Urinary bladder (tissue), 4 donors: ENCODE measurements around the gene ASTE1. TPM values are rescaled to one million over a fixed set of nuclear protein-coding genes. Genes with fewer than 3 reads are reported as not detected.

Experiments
- DNase-seq: peaks from one replicate; pipeline ENCODE4 v3.0.0-alpha.2; 2015; ENCODE audit errors: extremely low spot score
- H3K27ac ChIP-seq: one replicate; pipeline ENCODE4 v1.5.1; 2013; ENCODE audit warnings: low read depth, mild to moderate bottlenecking, moderate library complexity
- H3K36me3 ChIP-seq: one replicate; pipeline ENCODE4 v1.6.1; 2013; ENCODE audit warnings: mild to moderate bottlenecking, moderate library complexity; ENCODE audit not compliant: insufficient read depth
- H3K4me1 ChIP-seq: one replicate; pipeline ENCODE4 v1.6.1; 2013; ENCODE audit warnings: mild to moderate bottlenecking, moderate library complexity; ENCODE audit not compliant: insufficient read depth
- H3K4me3 ChIP-seq: one replicate; pipeline ENCODE4 v1.5.1; 2013; ENCODE audit warnings: low read depth, low read length
- WGBS: extraction: QIAGEN DNeasy Blood & Tissue Kit; methylation state at CpG from one replicate; pipeline ENCODE4 v1.1.7; 2013; 5-methylcytosine and 5-hydroxymethylcytosine counted together
- polyA plus RNA-seq: library from polyadenylated mRNA; stranded (reverse); fragments of 200-250 nt; gene quantifications from one replicate; pipeline ENCODE4 v1.2.3, GENCODE V29; 2013
- total RNA-seq: library from RNA; depleted of rRNA; stranded (reverse); fragments of >200 nt; gene quantifications from one replicate; pipeline ENCODE4 v1.2.3, GENCODE V29; 2014
- donor health status: healthy with polysubstance abuse.
- donor health status: healthy.

Gene ASTE1
- total and polyA plus RNA-seq, 2 donors = 6.3 to 9.8 TPM

DNA sequence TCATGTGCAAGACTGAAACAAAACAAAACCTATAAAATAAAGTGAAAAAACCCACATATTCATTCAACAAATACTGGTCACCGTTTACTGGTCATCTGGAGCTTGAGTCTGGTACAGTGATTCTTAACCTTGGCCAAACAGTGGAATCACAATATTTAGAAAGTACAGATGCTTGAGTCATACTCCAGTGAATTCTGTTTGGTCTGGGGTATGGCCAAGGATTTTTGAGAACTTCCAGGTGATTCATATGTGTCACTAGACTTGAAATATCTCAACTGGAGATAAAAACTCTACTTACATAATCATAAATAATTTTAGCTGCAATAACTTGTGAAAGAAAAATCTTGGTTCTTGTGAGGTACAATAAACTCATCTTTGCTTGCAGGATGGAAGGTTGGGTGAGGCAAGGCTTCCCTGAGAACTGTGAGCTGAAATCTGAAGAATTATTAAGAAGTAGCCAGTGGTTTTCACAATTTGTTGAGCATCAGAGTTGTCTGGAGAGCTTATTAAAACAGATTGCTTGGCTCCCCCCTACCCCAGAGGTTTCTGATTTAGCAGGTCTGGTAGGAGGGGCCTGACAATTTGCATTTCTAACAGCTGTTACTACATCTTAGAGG lies 9.7 kb upstream of the ASTE1 start:
- H3K27ac ChIP-seq = no peak overlapping the region
- no peak for DNase-seq
- H3K4me1 ChIP-seq = no peaks in the 10 kb centered on the region
- no peaks in the 10 kb centered on the region for H3K36me3 ChIP-seq
- no peak overlapping the region for H3K4me3 ChIP-seq
- 50% methylated on average over 1 of the region's 1 CpG for WGBS

DNA sequence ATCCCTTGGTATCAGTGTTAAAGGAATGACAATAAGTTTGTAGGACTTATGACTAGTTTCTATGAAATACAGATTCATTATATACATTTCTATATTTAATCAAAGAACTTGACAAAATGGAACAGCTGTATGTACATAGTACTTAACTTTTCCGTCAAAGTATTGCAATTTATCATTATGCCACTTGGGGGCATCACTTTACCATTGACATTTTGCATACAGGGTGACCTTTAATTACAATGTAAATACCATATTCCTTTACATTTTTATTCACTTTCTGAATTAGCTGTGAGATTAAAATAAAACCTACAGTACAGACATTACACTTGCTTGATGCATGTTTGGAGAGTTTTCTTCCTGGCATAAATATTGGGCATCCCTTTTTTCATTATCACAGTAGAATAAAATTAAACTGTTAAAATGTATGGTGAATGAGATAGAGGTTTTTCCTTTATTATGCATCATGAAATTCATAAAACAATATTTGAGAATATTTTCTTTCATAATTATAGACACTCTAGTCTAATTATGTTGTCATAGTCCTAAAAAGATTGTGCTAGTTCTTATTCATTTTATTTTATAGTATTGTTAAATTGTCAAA lies 7.0 kb upstream of the ASTE1 start:
- DNase-seq = peak; percentile 10
- peaks cover 2% of the 10 kb centered on the region for H3K36me3 ChIP-seq
- no peaks in the 10 kb centered on the region for H3K4me1 ChIP-seq
- 36% methylated on average over 1 of the region's 1 CpG for WGBS
- H3K27ac ChIP-seq = no peak overlapping the region
- H3K4me3 ChIP-seq = no peak overlapping the region

DNA sequence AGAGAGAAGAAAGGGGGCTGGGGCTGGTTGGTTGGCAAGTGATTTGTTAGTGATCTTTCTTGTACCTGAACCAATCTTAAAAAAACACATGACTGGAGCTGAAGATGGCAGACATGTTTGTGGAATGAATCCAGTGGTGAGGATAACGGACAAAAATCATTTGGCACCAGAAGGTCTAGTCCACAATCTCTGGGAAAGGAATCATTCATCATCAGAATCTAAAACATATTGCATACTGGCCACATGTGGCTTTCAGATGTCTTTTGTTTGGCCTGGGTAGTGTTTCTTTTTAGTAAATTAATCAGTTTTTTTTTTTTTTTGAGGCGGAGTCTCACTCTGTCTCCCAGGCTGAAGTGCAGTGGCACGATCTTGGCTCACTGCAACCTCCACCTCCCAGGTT lies 5.0 kb upstream of the ASTE1 start:
- Histone ChIP-seq H3K4me1 (no peaks in the 10 kb centered on the region), H3K27ac (no peak overlapping the region), H3K36me3 (peaks cover 2% of the 10 kb centered on the region), H3K4me3 (no peak overlapping the region)
- DNase-seq = no peak
- 84% methylated on average over 3 of the region's 3 CpGs for WGBS

DNA sequence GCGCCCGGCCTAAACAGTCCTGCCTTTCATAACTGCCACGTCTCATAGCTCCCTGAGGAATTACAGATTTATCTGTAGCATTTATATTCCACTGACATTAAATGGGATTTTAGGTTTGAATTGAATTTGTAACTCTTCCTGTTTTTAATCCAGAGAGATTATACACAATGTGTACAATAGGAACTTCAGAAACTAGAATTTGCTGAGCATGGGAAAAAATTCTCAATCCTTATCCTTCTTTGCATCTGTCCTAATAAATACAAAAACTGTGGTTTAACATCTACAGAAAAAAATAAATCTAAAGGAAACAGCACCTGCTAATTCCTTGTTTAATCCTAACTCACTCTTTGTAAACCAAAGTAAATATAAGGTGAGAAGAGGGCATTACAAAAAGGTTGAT lies 2.2 kb upstream of the ASTE1 start:
- peaks cover 2% of the 10 kb centered on the region for H3K36me3 ChIP-seq
- H3K27ac ChIP-seq = no peak overlapping the region
- DNase-seq = no peak
- H3K4me3 ChIP-seq = no peak overlapping the region
- 87% methylated on average over 3 of the region's 3 CpGs for WGBS
- H3K4me1 ChIP-seq = no peaks in the 10 kb centered on the region

DNA sequence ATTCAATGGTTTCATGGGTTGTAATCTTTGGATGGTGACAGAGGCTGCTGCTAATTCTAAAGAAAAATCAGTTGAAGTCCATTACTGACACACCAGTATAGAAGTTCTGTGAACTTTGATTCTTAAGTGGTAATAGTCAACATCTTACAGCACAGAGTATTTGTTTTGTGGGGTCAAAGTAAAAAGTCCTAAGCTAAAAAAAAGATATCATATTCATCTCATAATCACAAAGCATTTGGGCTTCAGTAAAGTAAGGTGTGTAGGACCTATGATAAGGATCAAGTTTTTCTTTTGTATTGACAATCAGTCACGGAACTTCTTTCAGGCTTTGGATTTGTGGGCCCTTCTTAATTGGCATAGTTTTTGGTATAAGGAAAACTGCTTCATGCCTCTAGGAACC lies 1.1 kb downstream of the ASTE1 start:
- Histone ChIP-seq H3K4me3 (peak overlapping the region; percentile 66), H3K4me1 (no peaks in the 10 kb centered on the region), H3K36me3 (peaks cover 2% of the 10 kb centered on the region), H3K27ac (no peak overlapping the region)
- 84% methylated on average over 1 of the region's 1 CpG for WGBS
- no peak for DNase-seq

DNA sequence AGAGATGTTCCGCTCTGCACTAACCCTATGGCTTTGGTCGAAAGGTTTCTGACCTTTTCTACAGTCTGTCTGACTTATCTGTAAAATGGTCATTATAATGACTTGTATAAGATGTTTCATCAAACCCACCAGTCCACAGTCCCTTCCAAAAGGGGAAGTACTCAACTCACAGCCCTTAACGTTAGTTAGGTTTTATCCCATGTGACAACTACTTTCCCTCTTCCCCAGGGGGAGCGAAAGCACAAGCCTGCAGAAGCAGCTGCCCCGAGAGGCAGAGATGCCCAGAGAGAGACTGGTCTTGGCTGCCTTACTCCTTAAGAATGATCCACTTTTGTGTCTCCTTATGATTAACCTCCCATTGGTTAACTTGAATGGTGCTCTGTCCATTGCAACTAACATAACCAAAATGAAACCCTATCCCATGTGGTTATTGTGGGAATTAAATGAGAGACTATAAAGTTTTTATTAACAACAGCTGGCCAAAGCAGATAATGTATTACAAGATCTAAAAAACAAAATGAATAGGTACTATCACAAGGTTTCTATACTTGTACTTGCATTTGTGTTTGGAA lies 6.4 kb downstream of the ASTE1 start:
- WGBS = 69% methylated on average over 5 of the region's 5 CpGs
- Histone ChIP-seq H3K27ac (no peak overlapping the region), H3K4me3 (no peak overlapping the region), H3K4me1 (no peaks in the 10 kb centered on the region), H3K36me3 (peaks cover 3% of the 10 kb centered on the region)
- no peak for DNase-seq

DNA sequence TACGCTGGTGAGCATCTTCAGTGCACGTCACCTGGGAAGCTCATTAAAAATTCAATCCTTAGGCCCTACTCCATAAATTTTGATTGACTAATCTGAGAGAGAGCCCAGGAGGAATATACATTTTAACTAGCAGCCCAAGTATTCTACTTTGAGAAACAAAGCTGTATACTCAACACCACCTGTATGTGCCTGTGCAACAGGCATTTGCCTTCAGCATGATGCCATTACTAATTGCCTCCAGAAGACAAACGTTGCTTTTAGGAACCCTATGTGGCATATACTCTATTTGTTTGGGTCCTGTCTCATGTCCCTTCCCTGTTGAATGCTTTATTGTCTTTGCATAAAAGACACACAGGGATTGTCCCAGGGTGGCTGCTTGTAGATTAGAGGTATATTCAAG lies 7.7 kb downstream of the ASTE1 start:
- Histone ChIP-seq H3K4me3 (no peak overlapping the region), H3K27ac (no peak overlapping the region), H3K4me1 (no peaks in the 10 kb centered on the region), H3K36me3 (peaks cover 3% of the 10 kb centered on the region)
- DNase-seq = no peak
- 86% methylated on average over 3 of the region's 3 CpGs for WGBS

DNA sequence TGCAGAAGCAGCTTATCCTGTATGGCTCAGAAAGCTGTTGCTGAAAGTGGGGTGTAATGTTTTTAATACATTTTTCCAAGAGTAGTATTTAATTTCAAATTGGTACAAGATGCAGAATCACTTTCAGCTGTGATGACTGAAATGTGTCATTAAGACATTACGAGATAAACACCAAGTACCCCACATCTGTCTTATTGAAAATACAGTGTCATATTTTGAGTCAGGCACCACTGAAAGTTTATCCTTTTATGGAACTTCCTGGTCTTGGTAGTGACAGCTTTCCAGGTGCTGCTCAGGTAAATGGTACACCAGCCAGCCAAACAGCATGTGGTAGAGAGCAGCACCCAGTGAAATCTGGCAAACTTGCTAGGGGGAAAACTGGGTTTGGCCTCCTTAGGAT lies 16.9 kb downstream of the ASTE1 start:
- 95% methylated on average over 1 of the region's 1 CpG for WGBS
- Histone ChIP-seq H3K36me3 (peaks cover 3% of the 10 kb centered on the region), H3K27ac (no peak overlapping the region), H3K4me3 (no peak overlapping the region), H3K4me1 (no peaks in the 10 kb centered on the region)
- no peak for DNase-seq

DNA sequence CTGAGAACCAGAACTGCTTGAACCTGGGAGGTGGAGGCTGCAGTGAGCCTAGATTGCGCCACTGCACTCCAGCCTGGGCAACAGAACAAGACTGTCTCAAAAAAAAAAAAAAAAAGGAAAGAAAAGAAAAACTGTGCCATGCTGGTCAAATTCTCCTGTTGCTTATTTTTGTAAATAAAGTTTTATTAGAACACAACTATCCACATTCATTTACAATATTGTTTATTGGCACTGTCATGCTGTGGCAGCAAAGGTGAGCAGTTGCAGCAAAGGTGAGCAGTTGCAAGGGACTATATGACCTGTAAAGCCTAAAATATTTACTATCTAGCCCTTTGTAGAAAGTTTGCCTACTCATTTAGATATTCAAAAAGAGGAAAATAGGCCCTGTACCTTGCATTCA lies 18.3 kb downstream of the ASTE1 start:
- Histone ChIP-seq H3K27ac (no peak overlapping the region), H3K4me1 (no peaks in the 10 kb centered on the region), H3K4me3 (no peak overlapping the region), H3K36me3 (peaks cover under 1% of the 10 kb centered on the region)
- 100% methylated on average over 1 of the region's 1 CpG for WGBS
- no peak for DNase-seq

DNA sequence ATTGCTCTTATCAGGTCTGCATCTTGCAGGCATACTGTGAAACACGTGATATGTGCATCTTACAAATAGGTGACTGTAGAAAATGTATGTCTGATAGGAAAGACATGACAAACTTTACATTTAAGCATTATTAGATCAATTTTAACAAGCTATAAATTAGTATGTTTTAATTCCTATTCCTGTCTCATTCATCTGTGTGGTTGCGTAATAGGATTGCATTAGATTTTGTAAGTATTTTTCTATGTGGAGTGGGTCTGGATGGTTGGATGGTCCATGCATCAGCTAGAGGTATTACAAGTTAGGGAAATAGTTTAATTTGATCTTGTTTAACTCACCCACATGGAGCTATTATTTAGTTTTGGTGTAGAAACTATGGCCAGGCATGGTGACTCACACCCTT lies 18.8 kb downstream of the ASTE1 start:
- Histone ChIP-seq H3K27ac (no peak overlapping the region), H3K36me3 (no peaks in the 10 kb centered on the region), H3K4me1 (no peaks in the 10 kb centered on the region), H3K4me3 (no peak overlapping the region)
- 97% methylated on average over 2 of the region's 2 CpGs for WGBS
- DNase-seq = no peak

DNA sequence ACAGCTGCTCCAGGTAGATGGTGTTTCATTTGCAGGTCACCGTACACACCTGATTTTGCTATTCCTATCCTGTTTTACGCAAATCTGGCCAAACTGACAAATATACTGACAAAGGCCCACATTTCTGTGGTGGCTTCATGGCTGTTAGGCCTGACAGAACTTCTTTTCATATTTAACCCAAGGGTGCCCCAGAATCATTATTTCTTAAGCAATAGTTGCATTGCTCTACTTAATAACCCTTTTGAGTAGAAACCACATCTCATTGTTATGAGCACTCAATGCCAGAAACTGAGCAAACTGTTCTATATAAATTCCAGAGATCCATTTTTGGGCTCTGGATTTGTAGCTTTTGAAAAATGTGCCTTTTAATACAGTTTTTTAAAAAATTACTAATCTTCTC lies 19.4 kb downstream of the ASTE1 start:
- DNase-seq = no peak
- no peak overlapping the region for H3K4me3 ChIP-seq
- H3K27ac ChIP-seq = no peak overlapping the region
- WGBS = 99% methylated on average over 2 of the region's 2 CpGs
- H3K4me1 ChIP-seq = peaks cover under 1% of the 10 kb centered on the region
- no peaks in the 10 kb centered on the region for H3K36me3 ChIP-seq

DNA sequence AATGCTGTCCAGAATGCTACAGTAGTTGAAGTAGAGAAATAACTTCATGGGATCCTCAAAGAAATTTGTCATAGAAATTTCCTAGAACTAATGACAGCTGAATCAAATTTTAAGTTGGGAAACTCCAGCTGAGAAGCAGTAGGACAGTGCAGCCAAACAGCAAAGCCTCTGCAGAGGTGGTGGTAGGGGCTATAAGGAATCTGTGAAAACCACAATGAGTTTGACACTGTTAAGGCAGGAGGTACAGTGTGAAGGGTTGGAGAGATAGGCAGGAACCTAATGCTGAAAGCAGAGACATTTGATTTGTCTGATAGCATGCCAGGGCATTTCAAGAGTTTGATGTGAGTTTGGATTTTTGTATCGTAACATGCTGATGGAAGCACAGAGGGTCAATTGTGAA lies 22.0 kb downstream of the ASTE1 start:
- Histone ChIP-seq H3K36me3 (no peaks in the 10 kb centered on the region), H3K4me1 (peaks cover 2% of the 10 kb centered on the region), H3K4me3 (no peak overlapping the region), H3K27ac (no peak overlapping the region)
- no peak for DNase-seq
- 93% methylated on average over 1 of the region's 1 CpG for WGBS

DNA sequence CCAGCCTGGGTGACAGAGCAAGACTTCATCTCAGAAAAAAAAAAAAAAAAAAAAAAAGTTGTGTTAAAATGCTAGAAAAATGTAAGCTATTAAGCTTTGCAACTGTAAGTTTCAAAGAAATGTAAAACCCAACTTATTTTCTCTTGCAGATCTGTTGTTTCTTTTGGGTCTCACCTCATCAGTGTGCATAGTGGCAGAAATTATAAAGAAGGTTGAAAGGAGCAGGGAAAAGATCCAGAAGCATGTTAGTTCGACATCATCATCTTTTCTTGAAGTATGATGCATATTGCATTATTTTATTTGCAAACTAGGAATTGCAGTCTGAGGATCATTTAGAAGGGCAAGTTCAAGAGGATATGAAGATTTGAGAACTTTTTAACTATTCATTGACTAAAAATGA lies 25.6 kb downstream of the ASTE1 start:
- DNase-seq = no peak
- Histone ChIP-seq H3K36me3 (no peaks in the 10 kb centered on the region), H3K4me3 (no peak overlapping the region), H3K4me1 (peaks cover 2% of the 10 kb centered on the region), H3K27ac (no peak overlapping the region)
- 94% methylated on average over 1 of the region's 1 CpG for WGBS

DNA sequence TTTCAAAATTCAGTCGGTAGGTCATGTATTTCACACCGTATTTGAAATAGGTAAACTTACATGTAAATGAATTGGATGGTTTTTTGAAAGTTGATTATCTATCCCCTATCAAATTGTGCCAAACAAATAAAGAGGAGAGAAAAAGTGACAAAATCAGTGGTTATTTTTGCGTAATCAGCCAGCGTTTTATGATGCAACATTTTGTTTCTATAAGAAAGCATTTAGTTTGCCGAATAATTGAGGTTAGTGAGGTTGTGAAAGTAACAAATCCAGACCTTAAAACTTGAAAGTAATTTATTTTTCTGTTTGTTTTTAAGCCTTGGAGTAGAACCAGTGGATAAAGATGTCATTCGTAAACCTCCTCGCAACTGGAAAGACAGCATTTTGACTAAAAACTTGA lies 29.3 kb downstream of the ASTE1 start:
- DNase-seq = no peak
- no peak overlapping the region for H3K4me3 ChIP-seq
- 94% methylated on average over 7 of the region's 7 CpGs for WGBS
- no peak overlapping the region for H3K27ac ChIP-seq
- peaks cover 1% of the 10 kb centered on the region for H3K4me1 ChIP-seq
- peaks cover 3% of the 10 kb centered on the region for H3K36me3 ChIP-seq
